Heart left ventricle (tissue), 13 donors: ENCODE data around the gene PARP6.

Experiments
- CTCF ChIP-seq, 12 donors: fragments of 200-600 bp; sonication (generic) in 4 of 12; IDR thresholded peaks; one replicate each; pipeline versions ENCODE4 v1.5.0 to v1.8.0; 2018 to 2022; ENCODE audit warnings: antibody characterized with exemption in 12 of 12, mild to moderate bottlenecking in 5 of 12
- POLR2A ChIP-seq, 2 donors: fragments of 450-650 bp; IDR thresholded peaks; one replicate each; pipeline ENCODE4 v1.6.1; 2017; ENCODE audit warnings: antibody characterized with exemption in 2 of 2, mild to moderate bottlenecking in 2 of 2, moderate library complexity in 2 of 2
- donor health status: ischemic (EF 13 %, LVEDD 7.1; RV severe dilation, severe dysfunction).
- donor health status: DM: no; HTN: yes; CAD: no.
- donor health status: DM: no; HTN: no; CAD: no.
- donor health status: ischemic (EF 25% LVEDD 6.9; RV normal size, moderate dysfunction).
- donor health status: ischemic (EF 25% LVEDD 5.7; RV mildly dilated, moderate dysfunction).
- donor health status: ischemic (EF 35%, LVEDD 5.7; RV mildly dilated, moderate dysfunction).
- donor health status: nonischemic (EF 11% LVEDD 7.7; RV severe dilation, severe dysfunction).
- donor health status: DM: yes; HTN: yes; CAD: no.
- donor health status: PGD.
- donor health status: ischemic (EF 29% LVEDD 5.4; RV normal size, mild dysfunction).
- donor health status: nonischemic (EF 23%, LVEDD 6.1; RV moderate dilation, normal function).

DNA sequence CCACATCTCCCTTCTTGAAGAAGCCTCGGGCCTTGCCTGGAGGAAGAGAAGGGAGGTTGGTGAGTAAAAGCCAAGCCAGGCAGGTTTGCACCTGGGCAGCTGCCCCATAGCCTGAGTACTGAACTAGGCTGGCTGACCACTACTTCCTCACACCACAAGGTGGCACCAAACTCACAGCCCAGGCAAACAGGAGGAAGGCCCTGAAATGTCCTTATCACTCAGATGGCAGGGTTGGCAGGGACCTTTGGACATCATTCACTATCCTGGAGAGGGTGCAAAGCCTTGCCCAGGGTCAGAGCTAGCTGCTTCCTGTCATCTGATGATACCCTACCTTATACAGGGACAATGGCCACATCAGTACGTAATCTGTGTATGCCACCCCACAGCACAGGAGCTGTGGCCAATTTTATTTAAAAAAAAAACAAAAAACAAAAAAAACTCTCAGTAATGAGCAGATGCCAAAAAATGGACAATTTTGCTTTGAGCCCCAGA lies 72.6 kb downstream of the PARP6 start:
- TF ChIP-seq POLR2A (IDR thresholded peaks at IDR 0.05) (no peak), CTCF (IDR thresholded peaks at IDR 0.05) (peak; percentile 87 to 96 (median 90))
